ENCODE results near the gene TGM4.

GRCh38 chr3:44865272-44866035, 9.0 kb upstream of the TGM4 start:
- no peak for TF ChIP-seq CTCF (IDR thresholded peaks at IDR 0.05)
- no peak for TF ChIP-seq POLR2A (IDR thresholded peaks at IDR 0.05)

Measured in testis (tissue), 2 donors.